Esophagus squamous epithelium (tissue), 5 donors: ENCODE data around the gene LBX2. TPM values are rescaled to one million over a fixed set of nuclear protein-coding genes. Genes with fewer than 3 reads are reported as not detected.

Experiments used
- DNase-seq: peaks from one replicate; lab custom pipeline; 2025; lab: John Stamatoyannopoulos, UW
- H3K27ac ChIP-seq, 4 donors: fragments of 200-600 bp; sonication (generic); one replicate each; pipeline ENCODE4 v1.5.1; 2016 to 2019; ENCODE audit warnings: mild to moderate bottlenecking in 1 of 4
- H3K27me3 ChIP-seq, 4 donors: fragments of 200-600 bp; sonication (generic); 1 replicate in 3 of 4; 2 replicates in 1 of 4; pipeline versions ENCODE4 v1.5.1 to v1.6.0; 2017 to 2021; ENCODE audit warnings: antibody characterized with exemption in 1 of 4
- H3K36me3 ChIP-seq, 3 donors: fragments of 200-600 bp; sonication (generic); one replicate each; pipeline ENCODE4 v1.5.1; 2016 to 2019
- H3K4me1 ChIP-seq, 3 donors: fragments of 200-600 bp; sonication (generic); one replicate each; pipeline ENCODE4 v1.5.1; 2017 to 2019
- H3K4me3 ChIP-seq, 4 donors: fragments of 200-600 bp; sonication (generic); 1 replicate in 3 of 4; 2 replicates in 1 of 4; pipeline ENCODE4 v1.5.1; 2016 to 2019; ENCODE audit warnings: mild to moderate bottlenecking in 2 of 4, moderate library complexity in 1 of 4
- H3K9me3 ChIP-seq, 3 donors: fragments of 200-600 bp; sonication (generic); one replicate each; pipeline ENCODE4 v1.5.1; 2016 to 2019
- CTCF ChIP-seq, 6 experiments: fragments of 450-650 bp in 4 of 6; fragments of 200-600 bp in 2 of 6; sonication (generic) in 2 of 6; IDR thresholded peaks; one replicate each; pipeline ENCODE4 v1.5.1; 2016 to 2019; ENCODE audit warnings: antibody characterized with exemption in 6 of 6, mild to moderate bottlenecking in 4 of 6, moderate library complexity in 4 of 6
- POLR2A ChIP-seq, 4 donors: fragments of 450-650 bp; IDR thresholded peaks; one replicate each; pipeline ENCODE4 v1.6.1; 2017; ENCODE audit warnings: antibody characterized with exemption in 4 of 4, mild to moderate bottlenecking in 4 of 4, moderate library complexity in 3 of 4
- WGBS, 2 donors: methylation state at CpG; one replicate each; pipeline ENCODE4 v1.1.5; 2018; 5-methylcytosine and 5-hydroxymethylcytosine counted together
- intact Hi-C: fragments of 100-400 bp; cut with DNase I; formaldehyde crosslinking; loops from one replicate; pipeline ENCODE4 v1.15.0; 2022
- total RNA-seq, 4 donors: library from RNA; depleted of rRNA; stranded (reverse); fragments of >200 nt; gene quantifications; one replicate each; pipeline ENCODE4 v1.1.0, GENCODE V29; 2016
- donor health status: DM: yes; HTN: yes; CAD: no.

The LBX2 gene
- total RNA-seq, 4 donors from 2014 or later = 0.38 to 0.57 TPM; not detected in 2

- Histone ChIP-seq H3K27ac (no peak overlapping the region), H3K9me3 (no peaks in the 10 kb centered on the region), H3K27me3 (peaks cover 0 to 22% (median 0%) of the 10 kb centered on the region in 4 donors), H3K36me3 (peaks cover 0 to 18% (median 10%) of the 10 kb centered on the region in 3 donors), H3K4me1 (peaks cover 9 to 29% (median 14%) of the 10 kb centered on the region in 3 donors), H3K4me3 (no peak overlapping the region)
- DNase-seq = no peak
- 62% methylated on average over 3 of the region's 12 CpGs; no CpG with 5 or more reads in 1 of the 2 donors for WGBS, 2 donors
- intact Hi-C loops = no loop called here
- TF ChIP-seq CTCF (IDR thresholded peaks at IDR 0.05) (no peak), POLR2A (IDR thresholded peaks at IDR 0.05) (no peak)
Measured at GRCh38 chr2:74534411-74534810, 35.0 kb upstream of the LBX2 start.

GRCh38 chr2:74533464-74533863, 34.1 kb upstream of the LBX2 start:
- H3K4me1 ChIP-seq = peaks cover 14 to 35% (median 20%) of the 10 kb centered on the region in 3 donors
- intact Hi-C loops = no loop called here
- no peaks in the 10 kb centered on the region for H3K9me3 ChIP-seq
- H3K27me3 ChIP-seq = peaks cover 0 to 13% (median 0%) of the 10 kb centered on the region in 4 donors
- no peak overlapping the region for H3K27ac ChIP-seq
- 71 to 81% methylated on average over 2 to 3 of the region's 4 CpGs for WGBS, 2 donors
- no peak for DNase-seq
- peaks cover 0 to 18% (median 10%) of the 10 kb centered on the region in 3 donors for H3K36me3 ChIP-seq
- no peak overlapping the region for H3K4me3 ChIP-seq
- TF ChIP-seq CTCF (IDR thresholded peaks at IDR 0.05) (no peak), POLR2A (IDR thresholded peaks at IDR 0.05) (no peak)

GRCh38 chr2:74532222-74532621, 32.8 kb upstream of the LBX2 start:
- DNase-seq = no peak
- peaks cover 0 to 3% (median 0%) of the 10 kb centered on the region in 4 donors for H3K27me3 ChIP-seq
- peaks cover 18 to 44% (median 28%) of the 10 kb centered on the region in 3 donors for H3K4me1 ChIP-seq
- H3K4me3 ChIP-seq = no peak overlapping the region
- no peaks in the 10 kb centered on the region for H3K9me3 ChIP-seq
- no peak for TF ChIP-seq POLR2A (IDR thresholded peaks at IDR 0.05)
- TF ChIP-seq CTCF (IDR thresholded peaks at IDR 0.05) = peak in 4 of 6 experiments; percentile 7 to 46 (median 24)
- intact Hi-C loops = no loop called here
- H3K27ac ChIP-seq = no peak overlapping the region
- peaks cover 0 to 28% (median 13%) of the 10 kb centered on the region in 3 donors for H3K36me3 ChIP-seq

- intact Hi-C loops = no loop called here
- Histone ChIP-seq H3K27ac (no peak overlapping the region), H3K4me3 (no peak overlapping the region), H3K36me3 (peaks cover 2 to 34% (median 19%) of the 10 kb centered on the region in 3 donors), H3K27me3 (no peaks in the 10 kb centered on the region), H3K4me1 (peaks cover 18 to 44% (median 28%) of the 10 kb centered on the region in 3 donors), H3K9me3 (no peaks in the 10 kb centered on the region)
- whole genome bisulfite sequencing, 2 donors = 52 to 84% methylated on average over 6 of the region's 7 CpGs
- TF ChIP-seq CTCF (IDR thresholded peaks at IDR 0.05) = no peak
- TF ChIP-seq POLR2A (IDR thresholded peaks at IDR 0.05) = no peak
- DNase-seq = no peak
Measured at GRCh38 chr2:74531666-74532065, 32.3 kb upstream of the LBX2 start.

GRCh38 chr2:74530239-74531187, 31.1 kb upstream of the LBX2 start:
- intact Hi-C loops = no loop called here
- TF ChIP-seq CTCF (IDR thresholded peaks at IDR 0.05) (no peak), POLR2A (IDR thresholded peaks at IDR 0.05) (no peak)
- Histone ChIP-seq H3K27me3 (no peaks in the 10 kb centered on the region), H3K36me3 (peaks cover 7 to 45% (median 21%) of the 10 kb centered on the region in 3 donors), H3K4me1 (peaks cover 18 to 56% (median 28%) of the 10 kb centered on the region in 3 donors), H3K4me3 (peak overlapping the region; percentile 83 to 98 (median 90)), H3K27ac (peak overlapping the region; percentile 90 to 95 (median 91)), H3K9me3 (no peaks in the 10 kb centered on the region)
- WGBS, 2 donors = 2 to 17% methylated on average over 3 to 19 of the region's 54 CpGs
- DNase-seq = no peak
